ACHN (cell line): ENCODE results near the gene DPP7.

Source experiments
- DNase-seq: peaks from one replicate; pipeline ENCODE4 v3.0.0-alpha.2; 2015
- in situ Hi-C: cut with HindIII; loops from 2 replicates; pipeline ENCODE4 v1.10.0; 2017; ENCODE audit warnings: low sequenced_read_pairs, low pct_ligation_motif_present, low pct_unique_long_range_greater_than_20kb

DPP7 gene

DNA sequence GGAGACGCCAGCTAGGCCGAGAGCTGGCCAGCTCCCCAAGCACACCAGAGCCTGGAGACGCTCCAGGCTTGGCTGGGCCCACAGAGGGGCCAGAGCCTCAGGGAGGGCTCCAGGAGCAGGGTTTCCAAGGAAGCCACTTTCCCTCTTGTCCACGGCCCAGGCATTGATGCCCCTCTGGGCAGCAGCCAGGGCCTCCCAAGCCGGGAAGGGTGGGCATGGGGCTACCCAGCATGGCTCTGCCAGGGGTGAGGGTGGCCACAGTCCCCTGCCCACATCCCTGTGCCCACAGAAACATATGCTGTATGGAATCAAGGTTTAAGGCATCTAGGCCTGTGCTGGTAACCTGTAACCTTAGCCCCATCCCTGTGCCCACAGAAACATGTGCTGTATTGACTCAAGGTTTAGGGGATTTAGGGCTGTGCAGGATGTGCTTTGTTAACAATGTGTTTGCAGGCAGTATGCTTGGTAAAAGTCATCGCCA, 1.5 kb upstream of the DPP7 start:
- in situ Hi-C loops = no loop called here
- no peak for DNase-seq

- in situ Hi-C loops = no loop called here
- DNase-seq = no peak
These were observed 977 bp upstream of the DPP7 start for GRCh38 chr9:137115394-137116026.

GRCh38 chr9:137114220-137114612, 317 bp downstream of the DPP7 start:
- in situ Hi-C loops = no loop called here
- DNase-seq = no peak

- in situ Hi-C loops = no loop called here
- DNase-seq = no peak
These were observed 961 bp downstream of the DPP7 start for GRCh38 chr9:137113385-137114159.

GRCh38 chr9:137112564-137113384, 1.8 kb downstream of the DPP7 start:
- DNase-seq = no peak
- in situ Hi-C loops = no loop called here

DNA sequence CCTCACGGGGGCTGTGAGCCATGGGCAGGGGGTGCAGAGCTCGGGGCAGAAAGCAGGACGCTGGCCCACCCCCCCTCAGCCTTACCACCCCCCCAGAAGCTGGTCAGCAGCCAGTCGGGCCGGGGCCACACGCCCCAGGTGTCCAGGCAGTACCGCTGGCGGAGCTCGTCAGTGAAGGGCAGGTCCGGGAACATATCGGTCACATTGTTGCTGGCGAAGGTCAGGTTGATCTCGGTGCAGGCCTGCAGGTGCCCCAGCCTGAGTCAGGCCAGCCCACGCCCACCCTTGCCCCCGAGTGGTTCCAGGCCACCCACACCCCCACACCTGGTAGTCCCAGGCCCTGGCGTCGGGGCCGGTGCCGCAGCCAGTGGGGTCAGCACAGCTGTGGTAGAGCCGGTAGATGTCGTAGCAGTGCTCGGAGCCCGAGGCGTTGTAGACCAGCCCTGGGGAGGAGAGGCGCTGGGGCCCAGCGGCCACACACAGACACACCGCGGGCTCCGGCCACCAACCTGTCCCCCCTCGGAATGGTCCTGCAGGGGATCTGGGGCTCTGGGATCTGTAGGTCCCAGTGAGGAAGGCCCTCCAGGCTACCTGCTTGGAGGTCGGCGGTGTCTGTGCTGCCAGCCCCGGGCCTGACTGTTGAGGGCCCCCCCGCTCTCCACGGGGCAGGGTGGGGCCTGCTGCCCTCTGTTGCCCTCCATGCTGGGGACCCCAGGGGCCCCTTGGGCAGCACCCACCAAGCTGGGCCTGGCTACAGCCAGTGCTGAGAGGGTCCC, 2.6 kb downstream of the DPP7 start:
- in situ Hi-C loops = no loop called here
- DNase-seq = no peak

DNA sequence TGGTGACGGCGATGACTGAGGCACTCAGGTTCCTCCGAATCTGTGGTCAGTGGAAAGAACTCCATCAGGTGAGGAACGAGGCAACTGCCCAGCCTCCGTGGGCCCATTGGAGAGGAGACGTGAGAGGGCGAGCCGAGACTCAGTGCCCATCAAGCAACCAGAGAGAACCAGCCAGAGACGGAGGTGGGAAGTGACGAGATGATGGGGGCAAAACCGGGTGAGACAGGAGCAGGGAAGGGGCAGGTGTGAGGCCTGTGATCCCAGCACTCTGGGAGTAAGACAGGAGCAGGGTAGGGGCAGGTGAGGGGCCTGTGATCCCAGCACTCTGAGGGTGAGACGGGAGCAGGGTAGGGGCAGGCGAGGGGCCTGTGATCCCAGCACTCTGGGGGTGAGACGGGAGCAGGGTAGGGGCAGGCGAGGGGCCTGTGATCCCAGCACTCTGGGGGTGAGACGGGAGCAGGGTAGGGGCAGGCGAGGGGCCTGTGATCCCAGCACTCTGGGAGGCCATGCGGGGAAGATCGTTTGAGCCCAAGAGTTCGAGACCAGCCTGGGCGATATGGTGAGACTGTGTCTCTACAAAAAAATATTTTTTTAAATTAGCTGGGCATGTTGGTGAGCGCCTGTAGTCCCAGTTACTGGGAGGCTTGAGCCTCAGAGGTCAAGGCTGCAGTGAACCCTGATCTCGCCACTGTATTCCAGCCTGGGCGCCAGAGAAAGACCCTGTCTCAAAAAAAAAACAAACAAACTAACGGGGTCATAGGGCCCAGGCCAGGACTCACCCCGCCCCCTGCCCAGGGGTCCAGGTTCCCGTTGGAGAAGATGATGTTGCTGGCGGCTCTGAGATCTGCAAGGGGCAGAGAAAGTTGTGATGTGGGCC, 3.4 kb downstream of the DPP7 start:
- no peak for DNase-seq
- in situ Hi-C loops = no loop called here

GRCh38 chr9:137110147-137110910, 4.2 kb downstream of the DPP7 start:
- in situ Hi-C loops = no loop called here
- DNase-seq = no peak

DNA sequence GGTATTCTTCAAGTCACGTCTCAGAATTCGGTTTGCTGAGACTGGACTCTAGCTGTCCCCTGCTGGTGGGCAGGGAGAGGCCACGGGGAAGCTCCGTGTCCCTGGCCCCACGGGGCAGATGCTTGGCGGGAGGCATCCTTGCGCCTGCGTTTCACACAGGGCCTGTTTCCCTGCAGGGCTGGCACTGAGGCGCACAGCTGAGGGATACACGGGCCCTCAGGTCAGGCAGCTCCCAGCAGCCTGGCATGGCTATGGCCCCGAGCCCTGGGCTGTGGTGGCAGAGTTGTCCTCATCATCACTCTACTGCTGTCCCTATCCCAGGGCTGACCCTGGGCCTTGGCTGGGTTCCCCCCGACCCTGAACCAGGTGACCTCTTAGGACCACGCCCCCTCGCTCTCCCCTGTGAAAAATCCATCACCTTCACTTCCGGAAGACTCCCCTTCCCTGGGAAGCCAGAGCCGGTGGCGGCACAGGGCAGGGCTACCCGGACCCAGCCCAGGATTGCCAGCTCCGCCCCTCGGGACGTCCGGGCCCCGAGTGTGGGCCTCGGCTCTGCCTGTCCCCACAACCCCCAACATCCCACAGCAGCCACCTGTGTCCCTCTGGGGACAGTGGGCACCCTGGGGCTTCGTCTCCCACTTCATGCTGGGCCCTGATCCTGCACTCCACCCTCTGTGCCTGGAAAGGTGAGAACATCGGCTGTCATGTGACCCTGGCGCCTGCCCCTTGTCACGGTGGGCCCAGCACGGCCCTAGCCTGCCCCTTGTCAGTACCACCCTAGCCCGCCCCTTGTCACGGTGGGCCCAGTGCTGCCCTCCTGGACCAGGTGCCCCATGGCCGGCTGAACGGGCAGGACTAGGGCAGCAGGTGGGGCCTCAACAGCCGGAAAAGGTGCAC, 5.0 kb downstream of the DPP7 start:
- in situ Hi-C loops = no loop called here
- no peak for DNase-seq

DNA sequence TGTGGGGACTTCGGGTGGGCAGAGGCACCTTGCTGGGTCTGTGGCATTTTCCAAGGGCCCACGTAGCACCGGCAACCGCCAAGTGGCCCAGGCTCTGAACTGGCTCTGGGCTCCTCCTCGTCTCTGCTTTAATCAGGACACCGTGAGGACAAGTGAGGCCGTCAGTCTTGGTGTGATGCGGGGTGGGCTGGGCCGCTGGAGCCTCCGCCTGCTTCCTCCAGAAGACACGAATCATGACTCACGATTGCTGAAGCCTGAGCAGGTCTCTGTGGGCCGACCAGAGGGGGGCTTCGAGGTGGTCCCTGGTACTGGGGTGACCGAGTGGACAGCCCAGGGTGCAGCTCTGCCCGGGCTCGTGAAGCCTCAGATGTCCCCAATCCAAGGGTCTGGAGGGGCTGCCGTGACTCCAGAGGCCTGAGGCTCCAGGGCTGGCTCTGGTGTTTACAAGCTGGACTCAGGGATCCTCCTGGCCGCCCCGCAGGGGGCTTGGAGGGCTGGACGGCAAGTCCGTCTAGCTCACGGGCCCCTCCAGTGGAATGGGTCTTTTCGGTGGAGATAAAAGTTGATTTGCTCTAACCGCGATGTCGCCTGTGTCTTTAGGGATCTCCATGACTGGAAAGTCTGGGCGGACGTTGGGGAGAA, 5.8 kb downstream of the DPP7 start:
- in situ Hi-C loops = no loop called here
- no peak for DNase-seq

GRCh38 chr9:137107982-137108381, 6.6 kb downstream of the DPP7 start:
- no peak for DNase-seq
- in situ Hi-C loops = no loop called here

DNA sequence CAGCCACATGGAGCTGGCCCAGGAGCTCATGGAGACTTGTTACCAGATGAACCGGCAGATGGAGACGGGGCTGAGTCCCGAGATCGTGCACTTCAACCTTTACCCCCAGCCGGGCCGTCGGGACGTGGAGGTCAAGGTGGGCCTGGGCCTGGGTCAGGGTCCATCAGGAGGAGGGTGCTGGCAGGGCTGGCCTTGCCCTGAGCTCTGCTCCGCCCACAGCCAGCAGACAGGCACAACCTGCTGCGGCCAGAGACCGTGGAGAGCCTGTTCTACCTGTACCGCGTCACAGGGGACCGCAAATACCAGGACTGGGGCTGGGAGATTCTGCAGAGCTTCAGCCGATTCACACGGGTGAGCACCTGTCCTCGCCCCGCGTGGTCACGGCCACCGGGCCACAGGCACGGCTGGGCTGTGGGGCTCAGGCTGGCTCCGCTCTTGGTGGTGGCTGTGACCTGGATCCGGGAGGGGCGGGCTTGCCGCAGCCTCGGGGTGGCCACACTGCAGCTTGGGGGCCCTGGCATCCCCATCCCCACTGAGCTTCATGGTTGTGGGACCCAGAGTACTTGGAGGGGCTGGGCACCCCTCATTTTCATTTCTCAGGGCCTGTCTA, 7.1 kb downstream of the DPP7 start:
- no peak for DNase-seq
- in situ Hi-C loops = no loop called here

- in situ Hi-C loops = no loop called here
- DNase-seq = no peak
These were observed 7.8 kb downstream of the DPP7 start for GRCh38 chr9:137106662-137107250.

GRCh38 chr9:137105814-137106661, 8.5 kb downstream of the DPP7 start:
- in situ Hi-C loops = no loop called here
- no peak for DNase-seq
